HG03025 (cell line): Measurements from ENCODE around the gene MSRB2.

Experiments used
- ATAC-seq: cut with Tn5 transposase; IDR thresholded peaks from one replicate; pipeline ENCODE4 v1.9.1; 2021; ENCODE audit warnings: mild to moderate bottlenecking, moderate library complexity; ENCODE audit not compliant: unreplicated experiment, low FRiP score

Gene MSRB2

GRCh38 chr10:23106331-23107072, 11.1 kb downstream of the MSRB2 start:
- no peak for ATAC-seq

- no peak for ATAC-seq
These were observed 15.5 kb downstream of the MSRB2 start for GRCh38 chr10:23110722-23111516.

GRCh38 chr10:23111517-23112286, 16.3 kb downstream of the MSRB2 start:
- no peak for ATAC-seq

GRCh38 chr10:23114228-23114850, 19.0 kb downstream of the MSRB2 start:
- no peak for ATAC-seq

- ATAC-seq: no peak
These were observed 21.3 kb downstream of the MSRB2 start for GRCh38 chr10:23116486-23117205.

GRCh38 chr10:23120001-23120934, 24.9 kb downstream of the MSRB2 start:
- no peak for ATAC-seq

- ATAC-seq: no peak
These were observed 25.8 kb downstream of the MSRB2 start for GRCh38 chr10:23121135-23121534.

GRCh38 chr10:23136462-23136861, 41.1 kb downstream of the MSRB2 start:
- ATAC-seq: no peak

GRCh38 chr10:23139677-23140076, 44.3 kb downstream of the MSRB2 start:
- ATAC-seq: no peak

- ATAC-seq: no peak
These were observed 46.6 kb downstream of the MSRB2 start for GRCh38 chr10:23141995-23142394.

GRCh38 chr10:23146258-23146657, 50.9 kb downstream of the MSRB2 start:
- no peak for ATAC-seq

- no peak for ATAC-seq
These were observed 51.7 kb downstream of the MSRB2 start for GRCh38 chr10:23147035-23147434.

- no peak for ATAC-seq
These were observed 52.8 kb downstream of the MSRB2 start for GRCh38 chr10:23148214-23148613.

- no peak for ATAC-seq
These were observed 54.7 kb downstream of the MSRB2 start for GRCh38 chr10:23150091-23150490.

- ATAC-seq: no peak
These were observed 55.2 kb downstream of the MSRB2 start for GRCh38 chr10:23150610-23151009.

- ATAC-seq: no peak
These were observed 55.7 kb downstream of the MSRB2 start for GRCh38 chr10:23151071-23151470.

GRCh38 chr10:23155169-23155568, 59.8 kb downstream of the MSRB2 start:
- no peak for ATAC-seq

GRCh38 chr10:23156447-23157150, 61.2 kb downstream of the MSRB2 start:
- ATAC-seq: no peak
